Right atrium auricular region (tissue), 2 donors: ENCODE measurements around the gene FBN2. TPM values are rescaled to one million over a fixed set of nuclear protein-coding genes. Genes with fewer than 3 reads are reported as not detected.

Source experiments
- DNase-seq: peaks from one replicate; pipeline ENCODE4 v3.0.0-alpha.2; 2019; ENCODE audit warnings: low spot score
- H3K27ac ChIP-seq, 2 donors: fragments of 200-600 bp; sonication (generic); 1 replicate in 1 of 2; 2 replicates in 1 of 2; pipeline ENCODE4 v1.5.1; 2016 to 2019
- H3K27me3 ChIP-seq, 2 donors: fragments of 200-600 bp; sonication (generic); one replicate each; pipeline versions ENCODE4 v1.5.1 to v1.6.0; 2017 to 2019
- H3K36me3 ChIP-seq: fragments of 200-600 bp; sonication (generic); one replicate; pipeline ENCODE4 v1.5.1; 2016
- H3K4me1 ChIP-seq, 2 donors: fragments of 200-600 bp; sonication (generic); one replicate each; pipeline versions ENCODE4 v1.5.1 to v1.6.0; 2017 to 2019
- H3K4me3 ChIP-seq, 2 donors: fragments of 200-600 bp; sonication (generic); 1 replicate in 1 of 2; 2 replicates in 1 of 2; pipeline ENCODE4 v1.5.1; 2017 to 2019; ENCODE audit warnings: mild to moderate bottlenecking in 1 of 2, moderate library complexity in 1 of 2
- H3K9me3 ChIP-seq, 2 donors: fragments of 200-600 bp; sonication (generic); one replicate each; pipeline ENCODE4 v1.5.1; 2019
- CTCF ChIP-seq, 2 donors: fragments of 200-600 bp; sonication (generic); IDR thresholded peaks; one replicate each; pipeline ENCODE4 v1.5.1; 2019; ENCODE audit warnings: antibody characterized with exemption in 2 of 2
- total RNA-seq, 2 donors: library from RNA; depleted of rRNA; stranded (reverse); fragments of >200 nt; gene quantifications; one replicate each; pipeline ENCODE4 v1.1.0, GENCODE V29; 2016

Gene FBN2
- total RNA-seq, 2 donors from 2014 or later = 1.1 to 4.6 TPM

GRCh38 chr5:128355961-128356360 lies 182.1 kb downstream of the FBN2 start:
- no peak overlapping the region for H3K27ac ChIP-seq
- H3K4me1 ChIP-seq = no peaks in the 10 kb centered on the region
- no peak for TF ChIP-seq CTCF (IDR thresholded peaks at IDR 0.05)
- H3K27me3 ChIP-seq = no peaks in the 10 kb centered on the region
- no peak for DNase-seq
- H3K4me3 ChIP-seq = no peak overlapping the region
- H3K9me3 ChIP-seq = no peaks in the 10 kb centered on the region
- no peaks in the 10 kb centered on the region for H3K36me3 ChIP-seq

GRCh38 chr5:128353441-128354107 lies 184.5 kb downstream of the FBN2 start:
- Histone ChIP-seq H3K9me3 (no peaks in the 10 kb centered on the region), H3K27me3 (no peaks in the 10 kb centered on the region), H3K27ac (no peak overlapping the region), H3K4me3 (no peak overlapping the region), H3K36me3 (no peaks in the 10 kb centered on the region), H3K4me1 (no peaks in the 10 kb centered on the region)
- DNase-seq = no peak
- no peak for TF ChIP-seq CTCF (IDR thresholded peaks at IDR 0.05)

GRCh38 chr5:128350705-128351104 lies 187.3 kb downstream of the FBN2 start:
- H3K4me1 ChIP-seq = no peaks in the 10 kb centered on the region
- no peaks in the 10 kb centered on the region for H3K9me3 ChIP-seq
- H3K36me3 ChIP-seq = no peaks in the 10 kb centered on the region
- no peak overlapping the region for H3K27ac ChIP-seq
- no peaks in the 10 kb centered on the region for H3K27me3 ChIP-seq
- no peak for TF ChIP-seq CTCF (IDR thresholded peaks at IDR 0.05)
- DNase-seq = no peak
- no peak overlapping the region for H3K4me3 ChIP-seq

- H3K27ac ChIP-seq = no peak overlapping the region
Observed at GRCh38 chr5:128349044-128349858, 188.8 kb downstream of the FBN2 start.

GRCh38 chr5:128346038-128346437 lies 192.0 kb downstream of the FBN2 start:
- no peaks in the 10 kb centered on the region for H3K27me3 ChIP-seq
- H3K36me3 ChIP-seq = no peaks in the 10 kb centered on the region
- no peak for TF ChIP-seq CTCF (IDR thresholded peaks at IDR 0.05)
- no peak overlapping the region for H3K4me3 ChIP-seq
- DNase-seq = no peak
- peak overlapping the region; percentile 1 to 21 for H3K27ac ChIP-seq
- H3K9me3 ChIP-seq = no peaks in the 10 kb centered on the region
- no peaks in the 10 kb centered on the region for H3K4me1 ChIP-seq

More at GRCh38 chr5:128349044-128349858, 188.8 kb downstream of the FBN2 start:
- no peak overlapping the region for H3K4me3 ChIP-seq
- H3K9me3 ChIP-seq = no peaks in the 10 kb centered on the region
- TF ChIP-seq CTCF (IDR thresholded peaks at IDR 0.05) = no peak
- no peak for DNase-seq
- no peaks in the 10 kb centered on the region for H3K36me3 ChIP-seq
- H3K4me1 ChIP-seq = no peaks in the 10 kb centered on the region
- no peaks in the 10 kb centered on the region for H3K27me3 ChIP-seq
